HG02884 (cell line): Measurements from ENCODE around the gene TSHZ1.

Experiments used
- ATAC-seq: cut with Tn5 transposase; IDR thresholded peaks from one replicate; pipeline ENCODE4 v1.9.1; 2021; ENCODE audit warnings: mild to moderate bottlenecking, moderate library complexity; ENCODE audit not compliant: unreplicated experiment

The TSHZ1 gene

GRCh38 chr18:75207310-75208154, 3.1 kb upstream of the TSHZ1 start:
- no peak for ATAC-seq

- ATAC-seq = peak; percentile 10
These were observed 2.3 kb upstream of the TSHZ1 start for GRCh38 chr18:75208155-75208835.

- ATAC-seq = peak; percentile 6
These were observed 1.8 kb upstream of the TSHZ1 start for GRCh38 chr18:75208836-75209128.

- ATAC-seq = peak; percentile 36
These were observed 1.3 kb upstream of the TSHZ1 start, which contains the start of gene PTGR3 for GRCh38 chr18:75209129-75209950. Gene PTGR3 (minus strand): TSS chr18:75209139. CDS start chr18:75209058, 81 bp downstream.

- ATAC-seq = no peak
These were observed 692 bp upstream of the TSHZ1 start for GRCh38 chr18:75209951-75210258.

GRCh38 chr18:75211002-75211621, 515 bp downstream of the TSHZ1 start:
- ATAC-seq = no peak

- ATAC-seq = no peak
These were observed 992 bp downstream of the TSHZ1 start for GRCh38 chr18:75211626-75211952.

GRCh38 chr18:75211953-75212750, 1.6 kb downstream of the TSHZ1 start:
- ATAC-seq = no peak

- no peak for ATAC-seq
These were observed 2.1 kb downstream of the TSHZ1 start for GRCh38 chr18:75212751-75213090.

GRCh38 chr18:75213611-75214331, 3.2 kb downstream of the TSHZ1 start:
- no peak for ATAC-seq

- no peak for ATAC-seq
These were observed 3.7 kb downstream of the TSHZ1 start for GRCh38 chr18:75214332-75214690.

- no peak for ATAC-seq
These were observed 4.3 kb downstream of the TSHZ1 start for GRCh38 chr18:75214766-75215510.

GRCh38 chr18:75215663-75216062, 5.1 kb downstream of the TSHZ1 start:
- ATAC-seq = no peak

- ATAC-seq = peak; percentile 38
These were observed 5.8 kb downstream of the TSHZ1 start for GRCh38 chr18:75216212-75216910.

- no peak for ATAC-seq
These were observed 6.5 kb downstream of the TSHZ1 start for GRCh38 chr18:75216911-75217689.

GRCh38 chr18:75218065-75218923, 7.7 kb downstream of the TSHZ1 start:
- ATAC-seq = no peak

- no peak for ATAC-seq
These were observed 9.3 kb downstream of the TSHZ1 start for GRCh38 chr18:75219745-75220375.
